ENCODE data around the gene MTHFD1L. TPM values are rescaled to one million over a fixed set of nuclear protein-coding genes. Genes with fewer than 3 reads are reported as not detected.

Gene MTHFD1L
- total RNA-seq, 2 experiments from 2014 or later: 155 to 158 TPM

DNA sequence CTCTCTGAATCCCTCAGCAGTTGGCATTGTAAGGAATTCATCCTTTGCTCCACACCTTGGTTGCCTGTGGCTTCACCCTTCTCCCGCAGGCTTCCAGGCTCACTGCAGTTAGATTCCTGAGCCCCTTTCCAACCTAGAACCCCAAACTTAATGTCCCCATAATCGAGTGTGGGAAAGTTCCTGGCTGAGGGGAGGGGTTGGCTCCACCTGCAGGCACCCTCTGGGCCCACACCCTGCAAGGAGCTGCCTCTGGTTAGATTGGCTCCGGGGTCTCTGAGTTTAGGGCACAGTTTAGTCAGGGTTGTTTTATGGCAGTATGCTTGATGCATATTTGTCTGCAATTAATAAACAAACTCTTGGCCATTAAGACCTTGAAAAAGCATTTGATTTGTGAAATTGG lies 63.4 kb downstream of the MTHFD1L start:
- intact Hi-C loops (cut with micrococcal nuclease): no loop called here
- H3K36me3 Mint-ChIP-seq (ENCODE audit: low read depth): peaks cover 62% of the 10 kb centered on the region
- no peaks in the 10 kb centered on the region for H3K4me1 Mint-ChIP-seq (ENCODE audit: low read depth)
- ChIA-PET POLR2A (no interaction called here), CTCF (interaction anchor here (0.9 kb wide), 1 partner anchor 37 kb away, joined by 6 read pairs; no protein-coding TSS in a partner anchor)
- no peaks in the 10 kb centered on the region for H3K27me3 Mint-ChIP-seq
- H3K9me3 Mint-ChIP-seq: no peaks in the 10 kb centered on the region
- no peak for DNase-seq
- TF ChIP-seq, protein P1, sequence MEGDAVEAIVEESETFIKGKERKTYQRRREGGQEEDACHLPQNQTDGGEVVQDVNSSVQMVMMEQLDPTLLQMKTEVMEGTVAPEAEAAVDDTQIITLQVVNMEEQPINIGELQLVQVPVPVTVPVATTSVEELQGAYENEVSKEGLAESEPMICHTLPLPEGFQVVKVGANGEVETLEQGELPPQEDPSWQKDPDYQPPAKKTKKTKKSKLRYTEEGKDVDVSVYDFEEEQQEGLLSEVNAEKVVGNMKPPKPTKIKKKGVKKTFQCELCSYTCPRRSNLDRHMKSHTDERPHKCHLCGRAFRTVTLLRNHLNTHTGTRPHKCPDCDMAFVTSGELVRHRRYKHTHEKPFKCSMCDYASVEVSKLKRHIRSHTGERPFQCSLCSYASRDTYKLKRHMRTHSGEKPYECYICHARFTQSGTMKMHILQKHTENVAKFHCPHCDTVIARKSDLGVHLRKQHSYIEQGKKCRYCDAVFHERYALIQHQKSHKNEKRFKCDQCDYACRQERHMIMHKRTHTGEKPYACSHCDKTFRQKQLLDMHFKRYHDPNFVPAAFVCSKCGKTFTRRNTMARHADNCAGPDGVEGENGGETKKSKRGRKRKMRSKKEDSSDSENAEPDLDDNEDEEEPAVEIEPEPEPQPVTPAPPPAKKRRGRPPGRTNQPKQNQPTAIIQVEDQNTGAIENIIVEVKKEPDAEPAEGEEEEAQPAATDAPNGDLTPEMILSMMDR (IDR thresholded peaks at IDR 0.05): no peak
- H3K27ac Mint-ChIP-seq: no peak overlapping the region
- ATAC-seq: no peak
- no peak overlapping the region for H3K4me3 Mint-ChIP-seq

DNA sequence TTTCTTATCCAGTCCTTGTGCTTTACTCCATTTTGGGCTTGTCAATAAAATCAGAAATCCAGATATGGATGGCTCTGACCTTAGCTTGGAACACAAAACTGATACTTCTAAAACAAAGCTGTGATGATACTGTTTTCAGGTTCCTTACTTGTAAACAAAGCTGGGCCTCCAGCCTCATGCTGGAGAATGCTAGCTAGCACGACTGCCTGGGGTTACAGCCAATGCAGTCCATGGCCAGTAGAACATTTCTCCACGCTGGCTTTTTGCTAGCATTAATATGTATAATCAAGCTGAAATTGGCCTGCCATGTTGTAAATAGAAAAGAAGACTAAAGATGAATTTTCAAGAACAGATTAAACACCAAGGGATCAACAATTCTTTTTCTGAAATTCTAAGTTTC lies 63.9 kb downstream of the MTHFD1L start:
- TF ChIP-seq, protein P1 (IDR thresholded peaks at IDR 0.05): no peak
- Mint-ChIP-seq H3K4me3 (no peak overlapping the region), H3K27ac (no peak overlapping the region), H3K4me1 (ENCODE audit: low read depth) (no peaks in the 10 kb centered on the region), H3K36me3 (ENCODE audit: low read depth) (peaks cover 65% of the 10 kb centered on the region), H3K27me3 (no peaks in the 10 kb centered on the region), H3K9me3 (no peaks in the 10 kb centered on the region)
- ChIA-PET POLR2A (no interaction called here), CTCF (interaction anchor here (0.9 to 1.7 kb wide), 2 partner anchors 38 to 395 kb away, joined by 6 to 7 read pairs; no protein-coding TSS in a partner anchor)
- ATAC-seq: no peak
- no peak for DNase-seq
- intact Hi-C loops (cut with micrococcal nuclease): no loop called here

DNA sequence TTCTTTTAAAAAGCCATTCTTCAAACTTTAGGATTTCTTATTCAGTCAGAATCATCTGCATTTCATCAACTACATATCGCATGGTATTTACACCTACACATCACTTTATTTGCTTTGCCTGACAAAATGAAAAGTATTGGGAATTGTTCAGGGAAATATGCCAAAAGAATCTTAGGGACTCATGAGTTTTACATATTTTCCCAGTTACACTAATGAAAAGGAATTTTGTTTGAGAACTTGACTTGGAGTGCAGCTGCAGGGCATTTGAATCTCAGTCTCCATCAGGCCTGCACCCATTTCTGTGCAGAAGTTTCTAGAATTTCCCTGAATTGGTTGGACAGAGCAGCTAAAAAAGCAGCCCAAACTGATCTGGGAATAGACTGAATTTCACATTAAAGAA lies 65.3 kb downstream of the MTHFD1L start:
- ATAC-seq (no peak), DNase-seq (no peak)
- ChIA-PET POLR2A (no interaction called here), CTCF (interaction anchor here (0.7 to 1.7 kb wide), 3 partner anchors 27 to 394 kb away, joined by 3 to 7 read pairs (median 3); no protein-coding TSS in a partner anchor)
- Mint-ChIP-seq H3K4me1 (ENCODE audit: low read depth) (no peaks in the 10 kb centered on the region), H3K4me3 (no peak overlapping the region), H3K9me3 (no peaks in the 10 kb centered on the region), H3K36me3 (ENCODE audit: low read depth) (peaks cover 67% of the 10 kb centered on the region), H3K27me3 (no peaks in the 10 kb centered on the region), H3K27ac (no peak overlapping the region)
- intact Hi-C loops (cut with micrococcal nuclease): no loop called here
- TF ChIP-seq, protein P1 (IDR thresholded peaks at IDR 0.05): no peak

DNA sequence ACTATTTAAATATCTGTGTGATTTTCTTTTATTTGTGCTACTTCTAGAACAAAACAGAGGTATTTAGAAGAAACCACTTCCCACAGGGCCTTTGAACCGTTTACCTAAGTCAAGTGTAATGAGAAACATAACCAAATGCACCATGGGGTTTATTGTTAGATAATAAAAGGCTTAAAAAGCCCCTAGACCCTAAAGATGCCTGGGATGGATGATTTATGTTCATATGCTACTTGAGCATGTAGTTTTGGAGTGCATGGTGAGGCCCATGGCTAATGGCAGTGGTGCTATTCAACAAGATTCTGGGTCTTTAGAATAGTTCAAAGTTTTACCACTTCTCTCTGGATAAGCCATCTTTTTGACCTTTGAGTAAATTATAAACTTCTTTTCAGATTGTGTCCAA lies 65.9 kb downstream of the MTHFD1L start:
- TF ChIP-seq, protein P1 (IDR thresholded peaks at IDR 0.05): no peak
- H3K36me3 Mint-ChIP-seq (ENCODE audit: low read depth): peaks cover 65% of the 10 kb centered on the region
- ChIA-PET CTCF (no interaction called here), POLR2A (no interaction called here)
- intact Hi-C loops (cut with micrococcal nuclease): no loop called here
- DNase-seq (no peak), ATAC-seq (no peak)
- H3K4me3 Mint-ChIP-seq: no peak overlapping the region
- no peak overlapping the region for H3K27ac Mint-ChIP-seq
- H3K9me3 Mint-ChIP-seq: no peaks in the 10 kb centered on the region
- H3K27me3 Mint-ChIP-seq: no peaks in the 10 kb centered on the region
- no peaks in the 10 kb centered on the region for H3K4me1 Mint-ChIP-seq (ENCODE audit: low read depth)

DNA sequence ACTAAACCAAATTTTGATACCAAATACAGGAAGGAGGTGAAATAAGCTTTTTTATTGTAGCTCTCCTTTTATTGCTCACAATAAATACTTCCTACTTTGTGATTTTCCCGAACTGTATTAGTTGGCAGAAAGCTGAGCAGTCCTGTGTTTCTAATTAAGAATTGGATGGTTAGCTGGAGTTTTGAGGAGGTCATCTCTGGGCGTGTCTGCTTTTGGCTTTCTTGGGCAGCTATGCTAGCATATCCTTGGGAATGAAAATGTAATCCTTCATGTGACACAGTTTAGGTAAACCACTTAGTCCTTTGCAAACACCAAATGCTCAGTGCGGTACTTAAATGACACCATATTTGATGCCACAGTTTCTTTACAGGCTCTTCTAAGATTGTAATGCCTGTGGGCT lies 67.5 kb downstream of the MTHFD1L start:
- DNase-seq: no peak
- Mint-ChIP-seq H3K27me3 (no peaks in the 10 kb centered on the region), H3K4me1 (ENCODE audit: low read depth) (no peaks in the 10 kb centered on the region), H3K4me3 (no peak overlapping the region), H3K27ac (no peak overlapping the region), H3K9me3 (no peaks in the 10 kb centered on the region), H3K36me3 (ENCODE audit: low read depth) (peaks cover 70% of the 10 kb centered on the region)
- TF ChIP-seq, protein P1 (IDR thresholded peaks at IDR 0.05): no peak
- intact Hi-C loops (cut with micrococcal nuclease): no loop called here
- POLR2A ChIA-PET: no interaction called here
- CTCF ChIA-PET: no interaction called here
- ATAC-seq: no peak

Data from activated CD8-positive, alpha-beta T cell treated with anti-CD3 and anti-CD28 coated beads for 36 hours (primary cell).